Lower leg skin (tissue), 4 donors: ENCODE measurements around the gene GMCL1. TPM values are rescaled to one million over a fixed set of nuclear protein-coding genes. Genes with fewer than 3 reads are reported as not detected.
"Not testable (repeated sequence)": the region's sequence is repeated elsewhere in the genome, so short reads cannot be mapped to it uniquely, and the experiment has no call there.

ENCODE experiments used
- DNase-seq, 2 donors: peaks; one replicate each; pipeline ENCODE4 v3.0.0-alpha.2; 2019; ENCODE audit warnings: low spot score in 2 of 2
- H3K4me3 ChIP-seq: fragments of 200-600 bp; sonication (generic); 2 replicates; pipeline ENCODE4 v1.5.1; 2017; ENCODE audit warnings: mild to moderate bottlenecking, low read depth; ENCODE audit not compliant: poor library complexity, severe bottlenecking
- CTCF ChIP-seq, 3 donors: fragments of 450-650 bp; IDR thresholded peaks; one replicate each; pipeline ENCODE4 v1.5.1; 2016; ENCODE audit warnings: antibody characterized with exemption in 3 of 3, mild to moderate bottlenecking in 3 of 3, moderate library complexity in 2 of 3
- POLR2A ChIP-seq, 2 donors: fragments of 450-650 bp; IDR thresholded peaks; one replicate each; pipeline ENCODE4 v1.6.1; 2016 to 2017; ENCODE audit warnings: antibody characterized with exemption in 2 of 2, mild to moderate bottlenecking in 1 of 2, moderate library complexity in 1 of 2
- WGBS, 2 donors: methylation state at CpG; one replicate each; pipeline ENCODE4 v1.1.5; 2018; 5-methylcytosine and 5-hydroxymethylcytosine counted together
- intact Hi-C: fragments of 100-400 bp; cut with DNase I; formaldehyde crosslinking; loops from one replicate; pipeline ENCODE4 v1.15.0; 2023; ENCODE audit warnings: low total_unique reads
- total RNA-seq, 4 donors: library from RNA; depleted of rRNA; stranded (reverse); fragments of >200 nt; gene quantifications; one replicate each; pipeline ENCODE4 v1.1.0, GENCODE V29; 2016

GMCL1 gene
- total RNA-seq, 4 donors from 2014 or later = 10.2 to 15.6 (median 12.1) TPM

- intact Hi-C loops = no loop called here
- no peak for DNase-seq
- no peak overlapping the region for H3K4me3 ChIP-seq
- WGBS, 2 donors = 92 to 100% methylated on average over 1 of the region's 1 CpG
- TF ChIP-seq CTCF (IDR thresholded peaks at IDR 0.05) (no peak), POLR2A (IDR thresholded peaks at IDR 0.05) (no peak)
Observed at GRCh38 chr2:69801745-69802290, 27.6 kb upstream of the GMCL1 start.

GRCh38 chr2:69802781-69803367, 26.6 kb upstream of the GMCL1 start:
- WGBS, 2 donors = 81 to 88% methylated on average over 4 of the region's 4 CpGs
- DNase-seq, intact Hi-C loops, H3K4me3 ChIP-seq: not testable (repeated sequence)

GRCh38 chr2:69804416-69804815, 25.0 kb upstream of the GMCL1 start:
- 86% methylated on average over 11 of the region's 11 CpGs for WGBS, 2 donors
- H3K4me3 ChIP-seq = no peak overlapping the region
- no peak for DNase-seq
- intact Hi-C loops = no loop called here
- TF ChIP-seq POLR2A (IDR thresholded peaks at IDR 0.05) (no peak), CTCF (IDR thresholded peaks at IDR 0.05) (no peak)

- intact Hi-C loops = no loop called here
- no peak overlapping the region for H3K4me3 ChIP-seq
- WGBS, 2 donors = 78 to 80% methylated on average over 1 of the region's 1 CpG
- DNase-seq = no peak
- TF ChIP-seq CTCF (IDR thresholded peaks at IDR 0.05) (no peak), POLR2A (IDR thresholded peaks at IDR 0.05) (no peak)
Observed at GRCh38 chr2:69805887-69806286, 23.6 kb upstream of the GMCL1 start.

GRCh38 chr2:69807821-69808540, 21.5 kb upstream of the GMCL1 start:
- TF ChIP-seq POLR2A (IDR thresholded peaks at IDR 0.05) = no peak
- no peak for TF ChIP-seq CTCF (IDR thresholded peaks at IDR 0.05)
- no peak overlapping the region for H3K4me3 ChIP-seq
- 84 to 94% methylated on average over 16 of the region's 16 CpGs for WGBS, 2 donors
- intact Hi-C loops = no loop called here
- DNase-seq = no peak

- intact Hi-C loops = loop anchor here (5.0 kb wide), 1 partner anchor 88 kb away; no protein-coding TSS in a partner anchor
- WGBS, 2 donors = 91 to 98% methylated on average over 6 of the region's 6 CpGs
Observed at GRCh38 chr2:69810550-69810949, 18.9 kb upstream of the GMCL1 start.

More at GRCh38 chr2:69810550-69810949, 18.9 kb upstream of the GMCL1 start:
- no peak overlapping the region for H3K4me3 ChIP-seq
- DNase-seq = no peak
- TF ChIP-seq POLR2A (IDR thresholded peaks at IDR 0.05) (no peak), CTCF (IDR thresholded peaks at IDR 0.05) (no peak)
